H1 (cell line): Measurements from ENCODE around the gene OSCAR. TPM values are rescaled to one million over a fixed set of nuclear protein-coding genes. Genes with fewer than 3 reads are reported as not detected.

Source experiments
- CBX5 ChIP-seq: fragments of 300-800, 300-1000 bp; sonication (generic); IDR thresholded peaks from 2 replicates; pipeline ENCODE4 v1.7.1; 2016; ENCODE audit warnings: antibody characterized with exemption, low read length, low read depth
- SIN3A ChIP-seq, 2 experiments: IDR thresholded peaks in 1 of 2; conservative IDR thresholded peaks in 1 of 2; 2 replicates each; pipeline ENCODE4 v1.6.1; 2011 to 2012; ENCODE audit warnings: low read length in 2 of 2, improper control_type of control experiment in 1 of 2, low read depth in 1 of 2, mild to moderate bottlenecking in 1 of 2
- polyA plus RNA-seq, 7 experiments: library from polyadenylated mRNA; depleted of rRNA in 3 of 7; stranded (reverse) in 5 of 7; unstranded in 2 of 7; fragments of >200 nt in 5 of 7; fragments of 200-250 nt in 2 of 7; gene quantifications; 1 replicate in 5 of 7; 2 replicates in 1 of 7; 4 replicates in 1 of 7; pipeline versions ENCODE4 v1.2.1 to v1.2.3, GENCODE V29; 2011 to 2013; ENCODE audit warnings: missing spikeins in 2 of 7, mixed read lengths in 2 of 7
- total RNA-seq: library from RNA; stranded (reverse); fragmentation: NEBNext Ultra II Directional; extraction: Animal tissue kit (Norgen Biotek cat#: 25700); gene quantifications from 2 replicates; pipeline ENCODE4 v1.2.1, GENCODE V29; 2021
- TF ChIP-seq, protein P1 (sequence below): IDR thresholded peaks from 2 replicates; pipeline ENCODE4 v1.6.1; 2012; ENCODE audit warnings: inconsistent platforms

The OSCAR gene
- total and polyA plus RNA-seq, 2 of the 8 experiments (the other 6 are each of a cell fraction or from before 2014, with no cell fraction given), result 1.1 TPM

GRCh38 chr19:54099190-54099902 lies 1.3 kb downstream of the OSCAR start (continued):
- TF ChIP-seq, protein P1, sequence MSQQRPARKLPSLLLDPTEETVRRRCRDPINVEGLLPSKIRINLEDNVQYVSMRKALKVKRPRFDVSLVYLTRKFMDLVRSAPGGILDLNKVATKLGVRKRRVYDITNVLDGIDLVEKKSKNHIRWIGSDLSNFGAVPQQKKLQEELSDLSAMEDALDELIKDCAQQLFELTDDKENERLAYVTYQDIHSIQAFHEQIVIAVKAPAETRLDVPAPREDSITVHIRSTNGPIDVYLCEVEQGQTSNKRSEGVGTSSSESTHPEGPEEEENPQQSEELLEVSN, result no peak
- TF ChIP-seq SIN3A (conservative IDR thresholded peaks at IDR 0.05 in 1 of 2, IDR thresholded peaks at IDR 0.05 in 1 of 2; ENCODE audit: low read depth in 1 of 2, low read length in 2 of 2), result no peak
- TF ChIP-seq CBX5, result no peak
